OCI-LY1 (cell line): ENCODE data around the gene POLR2H.

Experiments
- EZH2 ChIP-seq: fragments of 200-600 bp; sonication (generic), shearing (Covaris generic); IDR thresholded peaks from 2 replicates; pipeline ENCODE4 v1.8.0; 2017; ENCODE audit warnings: borderline replicate concordance, mixed run types, mild to moderate bottlenecking, antibody characterized with exemption, low read length, moderate library complexity, mixed read lengths
- TF ChIP-seq, protein P1 (sequence below): fragments of 200-600 bp; sonication (generic), shearing (Covaris generic); IDR thresholded peaks from 2 replicates; pipeline ENCODE4 v1.5.1; 2017; ENCODE audit warnings: mild to moderate bottlenecking, antibody characterized with exemption, low read length, moderate library complexity, mixed read lengths

DNA sequence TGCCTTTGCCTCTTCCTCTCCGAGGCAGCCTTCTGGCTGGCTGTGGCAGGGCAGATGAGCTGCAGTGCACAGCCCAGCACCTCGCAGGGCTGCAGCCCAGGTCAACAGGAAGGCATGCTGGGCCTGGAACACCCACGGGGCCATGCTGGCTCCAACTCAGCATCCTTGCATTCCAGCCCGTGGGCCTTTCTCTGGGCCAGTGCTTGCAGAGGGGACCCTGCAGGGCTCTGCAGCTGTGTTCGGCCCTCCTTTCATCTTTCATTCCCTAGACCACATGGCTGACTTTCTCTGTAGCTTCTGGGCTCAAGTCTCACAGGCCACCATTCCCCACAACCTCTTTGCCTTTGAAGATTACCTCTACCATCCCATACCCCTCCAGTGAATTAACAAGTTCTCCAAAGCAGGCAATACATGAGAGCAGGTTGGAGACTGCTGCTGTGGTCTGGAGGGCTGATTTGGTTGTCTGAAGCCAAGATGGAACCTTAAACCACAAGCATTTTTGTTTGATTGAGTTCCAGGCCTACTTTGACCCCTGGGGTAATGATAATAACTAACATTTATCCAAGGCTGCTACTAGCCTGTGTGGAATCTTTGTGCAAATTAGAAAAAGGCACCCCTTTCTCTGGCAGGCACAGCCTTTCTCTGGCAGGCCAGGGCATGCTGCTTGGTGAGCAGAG lies 18.2 kb upstream of the POLR2H start:
- TF ChIP-seq, protein P1, sequence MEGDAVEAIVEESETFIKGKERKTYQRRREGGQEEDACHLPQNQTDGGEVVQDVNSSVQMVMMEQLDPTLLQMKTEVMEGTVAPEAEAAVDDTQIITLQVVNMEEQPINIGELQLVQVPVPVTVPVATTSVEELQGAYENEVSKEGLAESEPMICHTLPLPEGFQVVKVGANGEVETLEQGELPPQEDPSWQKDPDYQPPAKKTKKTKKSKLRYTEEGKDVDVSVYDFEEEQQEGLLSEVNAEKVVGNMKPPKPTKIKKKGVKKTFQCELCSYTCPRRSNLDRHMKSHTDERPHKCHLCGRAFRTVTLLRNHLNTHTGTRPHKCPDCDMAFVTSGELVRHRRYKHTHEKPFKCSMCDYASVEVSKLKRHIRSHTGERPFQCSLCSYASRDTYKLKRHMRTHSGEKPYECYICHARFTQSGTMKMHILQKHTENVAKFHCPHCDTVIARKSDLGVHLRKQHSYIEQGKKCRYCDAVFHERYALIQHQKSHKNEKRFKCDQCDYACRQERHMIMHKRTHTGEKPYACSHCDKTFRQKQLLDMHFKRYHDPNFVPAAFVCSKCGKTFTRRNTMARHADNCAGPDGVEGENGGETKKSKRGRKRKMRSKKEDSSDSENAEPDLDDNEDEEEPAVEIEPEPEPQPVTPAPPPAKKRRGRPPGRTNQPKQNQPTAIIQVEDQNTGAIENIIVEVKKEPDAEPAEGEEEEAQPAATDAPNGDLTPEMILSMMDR, result no peak
- TF ChIP-seq EZH2, result no peak
